ENCODE data around the gene NRG4. TPM values are rescaled to one million over a fixed set of nuclear protein-coding genes. Genes with fewer than 3 reads are reported as not detected.

The NRG4 gene
- total and polyA plus RNA-seq, 2 of the 8 experiments (the other 6 are each of a cell fraction or from before 2014, with no cell fraction given) = 0.24 TPM; not detected in 1

DNA sequence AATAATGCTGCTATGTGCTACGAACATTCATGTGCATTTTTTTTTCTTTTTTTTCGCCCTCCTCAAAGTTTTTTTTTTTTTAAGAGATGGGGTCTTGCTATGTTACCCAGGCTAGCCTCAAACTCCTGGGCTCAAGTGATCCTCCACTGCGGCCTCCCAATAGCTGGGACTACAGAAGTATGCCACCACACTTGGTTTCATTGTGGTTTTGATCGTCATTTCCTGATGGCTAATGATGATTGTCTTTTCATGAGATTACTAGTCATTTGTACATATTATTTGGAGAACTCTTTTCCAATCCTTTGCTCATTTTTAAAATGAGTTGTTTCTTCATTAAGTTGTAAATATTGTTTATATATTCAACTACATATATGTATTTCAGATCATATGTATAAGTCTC is 59.7 kb downstream of the NRG4 start:
- H4K8ac ChIP-seq (ENCODE audit: extremely low read depth, insufficient read depth, low read length) = no peak overlapping the region
- CTCF ChIA-PET (ENCODE audit: partially characterized antibody) = interaction anchor here (1.2 kb wide), 2 partner anchors 12 to 24 kb away, joined by 3 to 5 read pairs; no protein-coding TSS in a partner anchor
- WGBS, 2 experiments (ENCODE audit: extremely low coverage in 1 of 2, insufficient coverage in 1 of 2, insufficient read length in 1 of 2, insufficient replicate concordance in 2 of 2, low coverage in 1 of 2, low lambda C conversion rate in 2 of 2, missing lambda C conversion rate in 1 of 2) = 90% methylated on average over 4 of the region's 4 CpGs; no CpG with 5 or more reads in 1 of the 2 experiments
- no peak for TF ChIP-seq RAD21 (IDR thresholded peaks at IDR 0.05 in 1 of 2, conservative IDR thresholded peaks at IDR 0.05 in 1 of 2; ENCODE audit: low read depth in 2 of 2, low read length in 2 of 2)

More for the DNA sequence above, 59.7 kb downstream of the NRG4 start:
- no peaks in the 10 kb centered on the region for H3K36me3 ChIP-seq (ENCODE audit: control insufficient read depth in 2 of 4, insufficient read depth in 4 of 4, low read length in 3 of 4)
- no peaks in the 10 kb centered on the region for H3K79me1 ChIP-seq (ENCODE audit: low read depth, low read length)
- H3K18ac ChIP-seq (ENCODE audit: extremely low read depth, low read length) = no peak overlapping the region
- H2AK5ac ChIP-seq (ENCODE audit: low read depth, low read length) = no peak overlapping the region
- no peak overlapping the region for H3K4me2 ChIP-seq (ENCODE audit: insufficient read depth in 1 of 2, low read depth in 2 of 2, low read length in 2 of 2)
- DNase-seq (ENCODE audit: low read depth in 1 of 2, low spot score in 2 of 2) (no peak), FAIRE-seq (no peak)
- H3K9ac ChIP-seq (replicated peaks in 1 of 4; ENCODE audit: extremely low read depth in 1 of 4, low read depth in 3 of 4, low read length in 3 of 4) = no peak overlapping the region
- no peak overlapping the region for H3K56ac ChIP-seq (replicated peaks; ENCODE audit: insufficient read length, low read depth, low read length)
- H3K79me2 ChIP-seq (ENCODE audit: control insufficient read depth in 1 of 2, insufficient read depth in 2 of 2, low read length in 2 of 2) = no peaks in the 10 kb centered on the region
- no peaks in the 10 kb centered on the region for H3K9me3 ChIP-seq (ENCODE audit: insufficient read depth in 2 of 2, low read depth in 1 of 2, low read length in 1 of 2)
- no peak overlapping the region for H2BK15ac ChIP-seq (ENCODE audit: low read length)
- H2BK5ac ChIP-seq (ENCODE audit: low read depth, low read length) = no peak overlapping the region
- H4K91ac ChIP-seq (replicated peaks; ENCODE audit: insufficient read length, low read length) = no peak overlapping the region
- no peak overlapping the region for H2BK120ac ChIP-seq (replicated peaks; ENCODE audit: low read depth, low read length)
- no peak overlapping the region for H4K5ac ChIP-seq (ENCODE audit: insufficient read length, low read depth, low read length)
- no peaks in the 10 kb centered on the region for H3K27me3 ChIP-seq (replicated peaks in 1 of 4; ENCODE audit: control insufficient read depth in 3 of 4, extremely low read depth in 1 of 4, insufficient read depth in 3 of 4, low read length in 3 of 4)
- H3K4ac ChIP-seq (replicated peaks; ENCODE audit: insufficient read length, low read depth, low read length) = no peak overlapping the region
- H2BK20ac ChIP-seq (ENCODE audit: low read length) = no peak overlapping the region
- H2AFZ ChIP-seq (ENCODE audit: low read length) = no peak overlapping the region
- no peaks in the 10 kb centered on the region for H3K23me2 ChIP-seq (ENCODE audit: low read depth, low read length)
- H2BK12ac ChIP-seq (ENCODE audit: low read depth, low read length) = no peak overlapping the region
- H3K4me1 ChIP-seq (replicated peaks in 1 of 4; ENCODE audit: control insufficient read depth in 3 of 4, insufficient read depth in 4 of 4, low read length in 3 of 4) = no peaks in the 10 kb centered on the region
- H3K14ac ChIP-seq (ENCODE audit: insufficient read length) = no peak overlapping the region
- no peaks in the 10 kb centered on the region for H4K20me1 ChIP-seq (replicated peaks in 1 of 2; ENCODE audit: control insufficient read depth in 1 of 2, insufficient read depth in 2 of 2, low read length in 2 of 2)
- no peak overlapping the region for H3K4me3 ChIP-seq (ENCODE audit: extremely low read depth in 1 of 4, insufficient read depth in 2 of 4, low read depth in 3 of 4, low read length in 4 of 4)
- no peak overlapping the region for H3K23ac ChIP-seq (ENCODE audit: insufficient read length)
- POLR2A ChIA-PET (ENCODE audit: partially characterized antibody) = no interaction called here
- H3K27ac ChIP-seq (ENCODE audit: low read depth, low read length) = no peak overlapping the region
